ENCODE measurements around the gene ZNF580. TPM values are rescaled to one million over a fixed set of nuclear protein-coding genes. Genes with fewer than 3 reads are reported as not detected.

Gene ZNF580
- total RNA-seq, 1 donor from 2014 or later = 11.9 TPM

Other genes starting within 250 kb of the ZNF580 start
- 22.6 TPM for gene UBE2S, start 233.2 kb upstream of the ZNF580 start, total RNA-seq
- gene SHISA7, start 197.7 kb upstream of the ZNF580 start, total RNA-seq = not detected
- 48.9 TPM for gene ISOC2, start 179.4 kb upstream of the ZNF580 start, total RNA-seq
- gene C19orf85, start 176.3 kb upstream of the ZNF580 start, total RNA-seq = not detected
- gene ZNF628, start 164.4 kb upstream of the ZNF580 start, total RNA-seq = 4.7 TPM
- 2.9 TPM for gene NAT14, start 155.8 kb upstream of the ZNF580 start, total RNA-seq
- gene SSC5D, start 152.6 kb upstream of the ZNF580 start, total RNA-seq = 2.6 TPM
- gene SBK2, start 103.9 kb upstream of the ZNF580 start, total RNA-seq = 15.6 TPM
- 27.4 TPM for gene SBK3, start 95.5 kb upstream of the ZNF580 start, total RNA-seq
- gene ZNF579, start 60.2 kb upstream of the ZNF580 start, total RNA-seq = 13.6 TPM
- gene FIZ1, start 41.5 kb upstream of the ZNF580 start, total RNA-seq = 13.0 TPM
- 17.5 TPM for gene ZNF524, start 40.7 kb upstream of the ZNF580 start, total RNA-seq
- 17.4 TPM for gene ZNF865, start 35.4 kb upstream of the ZNF580 start, total RNA-seq
- gene ZNF784, start 16.4 kb upstream of the ZNF580 start, total RNA-seq = 11.7 TPM
- gene ZNF581, start 2.6 kb downstream of the ZNF580 start, total RNA-seq = 7.1 TPM
- gene CCDC106, start 7.2 kb downstream of the ZNF580 start, total RNA-seq = 20.5 TPM
- 75.1 TPM for gene U2AF2, start 14.0 kb downstream of the ZNF580 start, total RNA-seq
- 223 TPM for gene EPN1, start 34.2 kb downstream of the ZNF580 start, total RNA-seq
- gene NLRP9, start 97.4 kb downstream of the ZNF580 start, total RNA-seq = not detected
- gene RFPL4A, start 118.1 kb downstream of the ZNF580 start, total RNA-seq = not detected
- not detected for gene RFPL4AL1, start 128.1 kb downstream of the ZNF580 start, total RNA-seq
- not detected for gene NLRP11, start 191.0 kb downstream of the ZNF580 start, total RNA-seq
- not detected for gene NLRP4, start 195.5 kb downstream of the ZNF580 start, total RNA-seq